HG03045 (cell line): ENCODE data around the gene ALKBH3.

Source experiments
- ATAC-seq: cut with Tn5 transposase; IDR thresholded peaks from one replicate; pipeline ENCODE4 v1.9.1; 2021; ENCODE audit warnings: mild to moderate bottlenecking, moderate library complexity; ENCODE audit not compliant: unreplicated experiment

Gene ALKBH3

DNA sequence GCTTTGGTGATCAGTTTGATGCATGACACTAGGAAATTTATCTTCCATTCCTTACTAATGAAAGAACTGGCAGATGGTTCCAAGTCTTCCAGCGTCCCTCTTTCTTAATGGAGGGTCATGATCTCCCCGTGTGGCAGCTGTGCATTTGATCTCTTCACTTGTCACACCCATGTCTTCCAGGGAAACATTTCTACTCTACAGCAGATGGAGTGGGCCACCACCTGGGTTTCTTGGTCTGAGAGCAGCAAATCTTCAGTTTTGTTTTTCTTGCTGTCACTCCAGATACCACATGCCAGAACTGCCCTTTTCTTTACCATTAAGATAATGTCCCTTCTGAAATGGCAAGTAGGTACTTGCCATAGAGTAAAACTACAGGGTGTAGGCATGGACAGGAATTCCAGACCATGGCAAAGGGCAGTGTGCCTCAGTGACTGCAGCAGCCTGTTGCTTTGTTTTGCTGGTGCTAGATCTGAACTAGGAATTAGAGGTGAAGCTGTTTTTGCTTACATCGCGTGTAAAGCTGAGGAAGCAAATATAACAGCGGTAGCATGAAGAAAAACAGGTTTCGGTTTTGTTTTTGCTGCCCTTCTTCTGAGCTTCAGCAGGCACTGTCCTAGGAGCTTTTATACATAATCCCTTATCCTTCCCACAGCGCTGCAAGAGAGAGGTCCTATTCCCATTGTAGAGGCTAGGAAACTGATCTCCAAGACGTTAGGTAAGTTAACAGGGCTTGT, 41.1 kb downstream of the ALKBH3 start:
- no peak for ATAC-seq

DNA sequence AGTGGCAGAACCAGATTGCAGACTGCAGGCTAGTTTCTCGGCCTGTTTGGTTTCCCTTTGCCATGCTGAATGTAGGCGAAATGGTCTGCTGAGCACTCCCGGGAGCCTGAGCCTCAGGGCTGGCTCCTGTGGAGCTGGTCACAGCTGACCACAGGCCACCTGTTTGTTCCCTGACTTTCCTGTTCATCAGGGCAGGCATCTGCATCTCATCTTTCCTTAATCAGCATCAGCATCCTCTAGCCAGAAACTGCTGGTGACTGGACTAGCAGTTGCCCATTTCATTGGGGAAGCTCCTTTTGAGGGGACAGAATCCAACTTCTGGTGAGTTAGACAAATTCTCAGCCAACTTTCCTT, 41.6 kb downstream of the ALKBH3 start:
- ATAC-seq: no peak

DNA sequence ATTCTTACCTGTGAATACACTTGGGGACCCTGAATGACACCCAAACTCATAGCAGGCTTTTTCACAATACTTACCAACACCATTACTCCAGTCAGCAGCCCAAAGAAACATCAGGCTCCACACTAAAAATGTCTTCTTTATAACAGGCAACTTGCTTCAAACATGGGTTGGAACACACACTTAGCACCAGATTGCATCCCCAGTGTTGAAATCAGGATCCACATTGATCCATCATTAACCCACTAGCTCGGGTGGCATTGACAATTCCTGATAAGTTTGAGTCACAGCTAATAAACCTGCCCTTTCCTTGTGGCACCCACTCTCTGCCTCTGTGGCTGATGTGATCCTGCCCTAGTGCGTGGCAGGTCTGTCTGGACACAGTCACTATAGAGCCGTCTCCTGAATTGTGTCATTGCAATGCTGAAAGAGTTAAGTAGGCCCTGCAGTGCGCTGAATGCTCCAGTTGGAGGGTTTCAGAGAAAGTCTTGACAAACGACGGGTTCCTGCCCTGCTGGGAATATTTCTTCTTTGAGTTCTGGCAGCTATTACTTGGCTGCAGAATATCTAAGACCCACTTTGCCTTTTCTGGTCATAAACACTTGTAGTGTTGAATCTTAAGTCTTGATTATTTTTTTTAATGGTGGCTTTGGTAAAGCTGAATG, 42.2 kb downstream of the ALKBH3 start:
- no peak for ATAC-seq

DNA sequence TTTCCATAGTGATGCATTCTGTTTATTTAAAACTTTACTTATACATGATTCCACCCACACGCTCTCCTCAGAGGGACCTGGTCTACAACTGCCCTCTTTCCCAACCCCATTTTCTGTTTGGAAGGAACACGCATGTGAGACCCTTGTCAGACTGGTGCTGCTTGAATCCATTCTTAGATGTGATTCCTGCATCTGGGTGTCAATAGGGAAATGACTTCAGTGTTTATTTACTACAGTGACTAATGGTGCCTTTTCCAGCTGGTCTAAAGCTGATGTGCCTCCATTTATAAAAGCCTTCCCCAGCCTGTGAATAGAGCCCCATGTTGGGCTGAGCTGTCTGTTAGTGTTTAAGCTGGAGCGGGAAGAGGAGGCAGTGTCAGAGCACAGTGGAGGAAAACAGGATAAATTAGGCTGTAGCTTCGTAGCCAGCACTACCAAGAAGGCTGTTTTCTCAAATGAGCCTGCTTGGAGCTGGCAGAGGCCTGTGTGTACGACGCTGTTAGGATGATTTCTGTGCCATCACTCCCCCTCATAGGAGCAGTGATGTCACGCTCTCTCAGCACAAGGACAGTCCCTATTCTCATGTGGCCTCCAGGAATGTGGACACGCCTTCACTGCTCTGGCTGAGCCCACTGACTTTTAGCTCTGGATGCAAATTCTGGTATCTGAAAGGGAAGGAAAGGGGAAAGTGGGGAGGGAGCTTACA, 42.9 kb downstream of the ALKBH3 start:
- no peak for ATAC-seq

DNA sequence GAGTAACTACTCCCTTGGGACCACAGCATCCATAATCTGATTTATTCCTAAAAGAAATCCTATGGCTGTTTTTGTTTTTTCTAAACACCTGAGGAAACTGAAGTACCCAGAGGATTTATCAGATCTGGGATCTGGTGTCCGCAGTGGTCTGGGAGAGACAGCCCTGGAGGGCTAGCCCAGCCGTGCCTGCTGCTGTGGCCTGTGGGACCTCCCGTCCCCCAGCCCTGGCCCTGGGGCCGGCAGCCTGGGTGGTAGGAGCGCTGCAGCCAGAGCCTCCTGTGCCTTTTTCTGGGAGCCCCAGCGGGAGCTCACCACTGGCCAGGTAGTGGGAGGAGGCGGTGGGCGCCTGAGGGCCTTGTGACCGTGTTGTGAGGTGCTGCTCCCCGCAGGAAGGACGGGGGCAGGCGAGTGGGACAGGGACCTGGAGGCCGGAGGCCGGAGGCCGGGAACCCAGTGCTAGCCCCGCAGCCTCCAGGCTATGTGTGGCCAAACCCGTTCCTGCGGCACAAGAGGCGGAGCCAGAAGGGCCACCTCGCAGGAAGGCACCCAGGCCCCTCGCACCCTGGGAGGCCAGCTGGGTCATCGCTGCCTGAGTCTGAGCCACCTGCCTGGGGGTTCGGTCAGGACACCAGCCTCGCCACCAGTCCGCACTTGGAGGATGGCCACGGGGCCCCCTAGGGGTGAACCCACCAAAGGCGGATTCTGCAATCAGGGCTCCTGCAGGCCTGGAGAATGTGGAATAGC, 43.7 kb downstream of the ALKBH3 start:
- no peak for ATAC-seq

DNA sequence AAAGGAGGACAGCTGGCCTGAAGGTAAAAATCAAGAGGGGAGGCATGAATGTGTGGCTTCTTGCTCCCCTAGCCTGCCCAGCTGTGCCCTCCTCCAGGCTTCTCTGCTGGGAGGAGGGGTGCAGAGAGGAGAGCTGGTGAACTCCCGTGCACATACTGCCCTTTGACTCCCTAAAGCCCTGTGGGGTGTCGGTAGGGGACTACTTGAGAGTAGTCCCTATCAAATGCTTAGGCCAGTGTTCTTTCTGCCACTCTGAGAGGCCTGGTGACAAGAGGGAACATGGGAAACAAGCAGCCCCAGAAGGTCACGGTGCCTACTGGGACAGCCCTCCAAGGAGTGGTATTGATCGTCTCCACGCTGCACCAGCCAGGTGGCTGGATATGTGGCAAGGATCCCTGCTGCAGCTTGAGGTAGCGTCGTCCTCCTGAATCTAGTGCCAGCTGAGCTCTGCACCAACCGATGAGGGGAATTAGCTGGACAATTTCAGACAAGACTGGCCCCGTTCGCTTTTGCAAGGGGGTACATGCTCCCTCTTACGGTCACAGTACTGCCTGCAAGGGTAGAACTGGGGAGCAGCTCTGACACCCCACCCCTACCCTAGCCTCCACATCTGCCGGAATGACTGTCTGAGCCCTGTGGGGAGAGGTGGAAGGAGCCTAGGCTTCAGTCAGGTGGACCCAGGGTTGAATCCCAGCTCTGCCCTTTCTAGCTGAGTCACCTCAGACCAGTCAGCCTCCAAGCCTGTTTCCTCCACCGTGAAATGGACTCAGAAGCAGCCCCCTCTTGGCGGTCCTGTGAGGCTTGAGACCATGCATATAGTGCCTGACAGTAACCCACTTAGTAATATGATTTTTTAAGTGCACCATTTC, 44.7 kb downstream of the ALKBH3 start:
- ATAC-seq: no peak

DNA sequence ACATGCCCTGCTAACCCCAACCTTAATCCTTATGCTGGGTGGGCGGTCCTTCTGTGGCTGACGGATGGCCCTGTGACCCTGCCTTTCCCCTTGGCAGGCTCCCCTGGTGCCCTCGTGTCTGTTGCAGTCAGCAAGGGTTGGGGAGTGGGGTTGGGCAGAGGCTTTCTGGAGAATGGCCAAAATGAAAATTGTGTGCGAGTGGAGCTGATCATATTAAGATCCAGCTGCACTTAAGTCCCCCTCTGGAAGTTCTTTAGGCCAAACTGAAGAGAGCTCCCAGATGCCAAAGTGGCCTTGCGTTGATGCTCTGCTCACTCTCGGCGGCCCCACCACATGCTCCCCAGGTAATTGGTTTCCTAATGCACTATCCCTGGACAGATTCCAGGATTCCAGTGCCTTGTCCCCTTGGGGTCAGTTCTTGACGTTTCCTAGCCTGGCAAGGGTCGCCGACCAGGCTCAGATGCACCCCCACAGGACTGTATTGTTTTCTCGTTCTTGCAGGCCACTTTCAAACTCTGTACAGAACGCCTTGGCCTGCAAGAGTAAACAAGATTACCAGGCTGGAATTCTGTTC, 45.4 kb downstream of the ALKBH3 start:
- ATAC-seq: no peak

DNA sequence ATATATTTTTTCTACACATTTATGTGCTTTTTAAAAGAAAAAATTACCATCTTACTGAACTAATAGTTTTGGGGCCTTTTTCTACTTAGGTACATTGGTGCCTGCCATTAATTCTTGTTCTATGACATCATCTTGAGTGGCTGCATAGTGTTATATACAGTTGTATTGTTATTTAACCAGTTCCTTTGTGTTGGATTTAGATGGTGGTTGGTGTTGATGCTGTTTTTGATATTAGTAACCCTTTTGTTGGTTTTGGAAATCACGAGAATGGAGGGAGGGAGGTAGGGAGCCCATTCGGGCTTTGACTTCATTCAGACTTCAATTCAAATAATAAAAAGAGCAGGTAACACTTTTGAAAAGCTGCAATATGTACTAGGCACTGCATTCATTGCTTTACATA, 46.4 kb downstream of the ALKBH3 start:
- ATAC-seq: no peak

DNA sequence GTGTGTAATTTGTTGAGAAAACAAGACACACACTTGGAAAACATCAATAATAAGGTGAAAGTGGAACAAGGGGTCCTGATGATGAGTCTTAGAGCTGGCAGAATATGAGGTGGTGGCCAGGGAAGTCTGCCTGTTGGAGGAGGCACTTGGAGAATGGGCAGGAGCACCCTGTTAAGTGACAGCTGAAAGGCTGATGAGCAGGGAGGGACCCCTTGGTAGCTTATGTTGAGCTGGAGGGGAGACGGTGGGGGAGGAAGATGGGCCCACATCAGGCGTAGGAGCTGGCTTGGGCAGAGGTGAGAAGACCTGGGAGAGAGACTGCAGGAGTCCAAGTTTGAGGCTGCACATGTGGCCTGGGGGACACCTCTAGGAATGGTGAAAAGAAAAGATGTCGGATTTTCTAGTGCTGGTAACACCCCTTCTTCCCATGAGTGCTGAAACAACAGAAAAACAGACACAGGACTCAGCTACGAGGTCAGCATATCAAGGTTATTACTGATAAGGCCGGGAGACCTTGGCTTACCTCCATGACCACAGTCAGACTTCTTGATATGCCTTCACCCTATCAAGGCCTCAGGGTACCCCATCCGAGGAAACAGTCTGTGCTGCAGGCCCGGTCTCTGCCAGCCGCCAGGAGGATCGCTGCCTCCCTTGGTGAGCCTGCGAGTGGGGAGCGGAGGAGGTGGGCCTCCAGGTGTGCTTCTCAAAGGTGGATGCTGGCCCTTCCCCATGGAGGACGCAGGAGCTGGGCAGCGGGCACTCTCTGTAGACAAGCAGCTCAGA, 47.5 kb downstream of the ALKBH3 start:
- ATAC-seq: no peak

DNA sequence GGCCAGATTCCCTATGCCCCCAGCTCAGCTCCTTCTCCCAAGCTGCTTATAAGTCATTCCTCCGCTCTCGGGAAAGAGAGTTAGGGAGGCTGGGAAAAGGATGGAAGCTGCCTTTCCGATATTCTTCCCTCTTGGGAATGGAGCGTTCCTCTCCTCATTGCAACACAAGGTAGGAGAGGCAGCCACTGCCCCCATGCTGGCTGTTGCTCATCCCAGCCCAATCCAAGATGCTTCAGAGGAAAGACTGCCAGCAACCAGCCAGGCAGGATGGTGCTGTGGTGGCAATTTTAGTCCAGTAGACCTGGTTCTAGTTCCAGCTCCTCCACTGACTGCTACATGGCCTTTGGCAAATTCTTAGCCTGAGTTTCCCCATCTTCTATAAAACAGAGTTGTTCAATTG, 48.1 kb downstream of the ALKBH3 start:
- no peak for ATAC-seq

DNA sequence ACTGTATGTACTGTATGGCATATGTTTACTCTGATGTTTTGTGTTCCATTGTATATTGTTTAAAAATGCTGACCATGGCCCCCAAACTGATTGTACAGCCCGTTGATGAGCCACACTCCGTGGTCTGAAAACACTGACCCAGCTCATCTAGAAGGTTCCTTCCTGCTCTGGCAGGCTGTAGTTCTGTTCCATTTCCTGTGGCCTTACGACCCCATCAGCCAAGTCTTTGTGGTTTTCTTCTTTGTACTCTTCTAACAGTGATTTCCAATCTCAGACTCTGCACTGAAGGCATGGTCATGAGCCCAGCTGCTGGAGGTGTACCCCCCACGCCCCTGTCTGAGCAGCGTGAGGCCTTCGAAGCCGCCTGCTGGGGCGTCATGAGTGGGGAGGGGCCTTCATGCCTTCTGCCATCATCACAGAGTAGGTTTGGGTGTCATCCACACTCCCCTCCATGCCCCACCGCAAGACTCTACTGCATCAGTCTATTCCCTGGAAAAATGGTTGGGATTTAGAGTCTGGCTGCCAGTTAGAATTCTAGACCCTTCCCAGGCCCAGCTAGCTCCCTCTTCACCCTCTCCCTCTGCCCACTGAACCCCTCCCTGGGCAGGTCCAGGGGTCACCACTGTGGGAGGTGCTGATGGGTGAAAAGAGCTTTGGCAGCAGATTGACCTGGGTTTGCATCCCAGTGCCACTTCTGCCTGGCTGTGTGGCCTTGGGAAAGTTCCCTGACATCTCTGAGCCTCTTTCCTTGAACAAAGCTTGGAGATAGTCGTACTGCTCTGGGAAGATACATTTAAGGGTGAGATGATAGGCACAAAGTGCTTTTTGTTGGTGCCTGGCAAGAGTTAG, 50.5 kb downstream of the ALKBH3 start:
- ATAC-seq: no peak

DNA sequence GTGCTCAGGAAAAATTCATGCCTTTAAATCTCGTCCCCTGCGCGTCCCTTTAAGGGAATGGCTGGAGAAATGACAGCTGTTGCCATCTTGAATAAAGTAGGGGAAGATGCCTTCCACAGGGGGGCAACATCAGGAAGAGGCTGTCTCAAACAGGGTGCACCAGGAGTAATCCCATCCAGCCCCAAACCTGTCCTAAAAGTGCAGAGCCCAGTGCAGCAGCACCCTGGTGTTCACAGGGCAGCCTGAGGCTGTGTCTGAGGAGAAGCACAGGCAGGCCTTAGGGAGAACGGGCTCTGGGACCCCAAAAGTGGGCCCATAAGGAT, 51.0 kb downstream of the ALKBH3 start:
- no peak for ATAC-seq

DNA sequence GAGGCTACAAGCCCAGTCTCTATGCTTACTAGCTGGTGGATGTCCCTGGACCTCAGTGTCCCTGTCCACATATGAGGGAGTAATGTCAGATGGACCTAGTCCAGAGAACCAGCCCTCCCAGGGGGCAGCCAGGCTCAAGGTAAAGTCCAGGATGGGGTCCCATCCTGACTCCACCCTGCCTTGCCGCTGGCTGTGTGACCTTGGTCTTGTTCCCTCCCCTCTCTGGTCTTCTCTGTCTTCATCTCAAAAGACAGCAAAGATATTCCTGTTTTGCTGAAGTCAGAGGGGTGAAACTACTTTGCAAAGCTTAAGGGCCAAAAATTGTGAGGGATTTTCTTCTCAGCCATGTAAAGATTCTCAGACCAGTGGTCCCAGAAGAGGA, 52.6 kb downstream of the ALKBH3 start:
- no peak for ATAC-seq

DNA sequence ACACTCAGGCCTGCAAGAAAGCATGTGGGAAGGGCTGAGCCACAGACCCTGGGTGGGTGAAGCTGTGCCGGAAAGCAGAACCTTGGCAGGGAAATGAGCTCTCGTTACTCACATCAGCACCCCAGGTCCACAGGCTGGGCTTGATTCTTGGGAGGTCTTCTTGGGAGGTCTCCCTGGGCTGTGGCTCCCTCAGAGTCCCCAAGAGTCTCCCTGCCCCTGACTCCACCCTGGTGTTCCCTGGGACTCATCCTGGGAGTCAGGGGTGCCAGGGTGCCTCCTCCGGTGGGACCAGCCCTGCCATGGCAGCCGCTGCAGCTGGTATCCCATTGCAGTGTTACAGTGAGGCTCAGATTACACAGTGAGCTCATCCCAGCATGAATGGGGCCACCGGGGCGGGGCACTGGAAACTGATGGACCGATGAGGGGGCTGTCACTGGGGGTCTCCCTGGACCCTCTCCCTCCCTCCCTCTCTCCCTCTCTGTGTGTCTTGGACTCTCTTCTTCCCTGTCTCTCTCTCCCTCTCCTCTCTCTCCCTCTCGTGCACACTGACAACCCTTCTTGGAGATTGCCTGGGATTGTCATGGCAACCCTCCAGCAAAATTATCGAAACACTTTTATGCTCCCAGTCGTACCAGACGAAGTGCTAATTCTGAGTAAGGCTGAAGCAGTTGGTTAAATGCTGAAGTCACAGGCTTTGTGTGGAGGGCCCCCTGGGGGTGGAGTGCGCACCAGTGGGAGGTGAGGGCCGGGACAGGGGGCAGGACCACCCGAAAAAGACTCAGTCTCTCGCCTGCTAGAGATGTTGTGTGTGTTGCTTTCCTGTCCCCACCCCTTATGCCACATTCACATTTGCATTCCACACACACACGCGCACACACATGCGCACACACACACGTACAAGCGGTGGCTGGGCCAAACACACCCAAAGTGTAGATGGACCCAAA, 53.2 kb downstream of the ALKBH3 start:
- no peak for ATAC-seq

DNA sequence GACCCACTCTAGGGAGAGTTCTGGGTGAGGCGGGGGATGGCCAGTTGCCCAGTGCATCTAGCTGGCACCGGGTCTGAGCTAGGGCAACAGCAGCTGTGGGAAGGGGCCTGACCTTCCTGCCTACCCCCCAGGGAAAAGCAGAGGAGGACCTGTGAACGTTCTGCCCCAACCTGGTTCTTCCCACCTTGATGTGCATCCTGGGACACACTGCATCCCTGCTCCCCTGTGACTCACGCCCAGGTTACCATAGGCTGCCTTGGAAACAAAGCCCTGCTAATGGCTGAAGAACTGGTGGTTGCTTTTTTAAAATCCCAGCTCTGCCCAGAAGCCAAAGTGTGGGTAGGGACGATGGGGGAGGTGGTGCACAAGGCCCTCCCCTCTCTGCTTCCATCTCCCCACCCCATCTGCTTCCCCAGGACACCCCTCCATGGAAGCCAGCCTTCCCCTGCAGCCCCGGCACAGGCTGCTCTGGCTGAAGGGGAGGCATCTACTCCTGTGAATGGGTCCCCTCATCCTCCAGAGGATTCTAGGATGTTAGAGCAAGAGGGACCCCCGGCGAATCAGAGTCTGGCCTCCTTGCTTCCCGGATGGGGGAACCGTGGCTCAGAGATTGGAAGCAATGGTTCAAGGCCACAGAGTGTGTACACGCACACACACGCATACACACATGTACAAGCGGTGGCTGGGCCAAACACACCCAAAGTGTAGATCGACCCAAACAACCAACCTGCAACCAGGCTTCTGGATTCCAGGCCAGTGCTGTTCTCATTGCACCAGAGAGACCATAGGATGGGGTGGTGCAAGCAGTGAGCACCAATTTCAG, 54.2 kb downstream of the ALKBH3 start:
- ATAC-seq: no peak

DNA sequence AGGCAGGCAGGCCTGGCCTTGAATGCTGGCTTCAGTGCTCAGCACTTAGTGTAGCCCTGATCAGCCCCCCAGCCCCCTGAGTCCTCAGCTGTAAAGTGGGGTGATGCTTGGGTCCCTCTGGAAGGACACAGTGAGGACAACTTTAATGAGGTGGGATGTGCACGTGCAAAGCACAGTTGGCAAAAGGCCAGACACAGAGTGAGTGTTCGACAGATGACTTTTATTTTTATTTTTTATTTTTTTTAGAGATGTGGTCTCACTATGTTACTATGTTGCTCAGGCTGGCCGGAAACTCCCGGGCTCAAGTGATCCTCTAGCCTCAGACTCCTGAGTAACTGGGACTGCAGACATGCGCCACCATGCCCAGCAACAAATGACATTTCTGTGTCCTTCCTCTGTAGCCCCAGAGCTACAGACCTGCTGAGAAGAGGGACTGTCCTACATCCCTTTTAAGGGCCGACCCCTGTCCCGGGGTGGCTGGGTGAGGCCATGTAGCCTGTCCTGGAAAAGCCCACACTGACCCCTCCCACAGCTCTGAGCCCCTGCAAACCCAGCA, 54.9 kb downstream of the ALKBH3 start:
- ATAC-seq: no peak
